AG04450 (cell line): ENCODE results near the gene KRTAP4-12. TPM values are rescaled to one million over a fixed set of nuclear protein-coding genes. Genes with fewer than 3 reads are reported as not detected.
"Not testable (repeated sequence)": the region's sequence is repeated elsewhere in the genome, so short reads cannot be mapped to it uniquely, and the experiment has no call there.

ENCODE experiments used
- CTCF ChIA-PET: fragments of 300-600, 350-600 bp; formaldehyde crosslinking; extraction: SDS; loops from one replicate; lab custom pipeline; 2022; ENCODE audit warnings: antibody characterized with exemption, inconsistent platforms; lab: Charles Lee
- POLR2A ChIA-PET: fragments of 350-600 bp; formaldehyde crosslinking; extraction: SDS; loops from one replicate; lab custom pipeline; 2021; ENCODE audit warnings: antibody characterized with exemption, inconsistent platforms; lab: Yijun Ruan, JAX
- DNase-seq: peaks from one replicate; pipeline ENCODE4 v3.0.0-alpha.2; 2011; ENCODE audit warnings: low read depth, low spot score
- H3K27ac ChIP-seq: one replicate; pipeline ENCODE4 v1.5.1; 2012; ENCODE audit warnings: low read depth, low read length, control low read depth
- H3K27me3 ChIP-seq: one replicate; pipeline ENCODE4 v1.6.0; 2012; ENCODE audit warnings: low read length; ENCODE audit not compliant: control insufficient read depth, insufficient read depth
- H3K4me3 ChIP-seq: 2 replicates; pipeline ENCODE4 v1.5.1; 2011; ENCODE audit warnings: mild to moderate bottlenecking, low read depth, low read length, control low read depth
- H3K9me3 ChIP-seq: 2 replicates; pipeline ENCODE4 v1.5.1; 2012; ENCODE audit warnings: low read length; ENCODE audit not compliant: control insufficient read depth, insufficient read depth
- CTCF ChIP-seq: IDR thresholded peaks from 2 replicates; pipeline ENCODE4 v1.5.1; 2011; ENCODE audit warnings: low read depth, low read length, control low read depth, inconsistent platforms
- polyA plus RNA-seq: library from polyadenylated mRNA; depleted of rRNA; stranded (reverse); fragments of >200 nt; gene quantifications from 2 replicates; pipeline ENCODE4 v1.2.3, GENCODE V29; 2011

Gene KRTAP4-12
- polyA plus RNA-seq, 1 experiment: not detected

- Histone ChIP-seq H3K27ac (no peak within 1 kb of the TSS), H3K4me3 (no peak within 1 kb of the TSS), H3K9me3 (no peaks in the 10 kb centered on the region), H3K27me3 (no peaks in the 10 kb centered on the region)
- ChIA-PET CTCF (interaction anchor here (2.1 kb wide), 1 partner anchor 388 kb away, joined by 6 read pairs; no protein-coding TSS in a partner anchor), POLR2A (no interaction called here)
- TF ChIP-seq CTCF: no peak
- DNase-seq: no peak
Observed at GRCh38 chr17:41160648-41161047, 36.7 kb upstream of the KRTAP4-12 start, which contains the start of gene KRTAP4-4. KRTAP4-4 (minus strand) TSS chr17:41160748; CDS start chr17:41160691, 57 bp downstream.

- H3K9me3 ChIP-seq, POLR2A ChIA-PET, H3K27me3 ChIP-seq, H3K27ac ChIP-seq, H3K4me3 ChIP-seq, DNase-seq: not testable (repeated sequence)
- CTCF ChIA-PET: interaction anchor here (2.1 kb wide), 1 partner anchor 389 kb away, joined by 6 read pairs; no protein-coding TSS in a partner anchor
Observed at GRCh38 chr17:41160190-41160589, 36.2 kb upstream of the KRTAP4-12 start.

DNA sequence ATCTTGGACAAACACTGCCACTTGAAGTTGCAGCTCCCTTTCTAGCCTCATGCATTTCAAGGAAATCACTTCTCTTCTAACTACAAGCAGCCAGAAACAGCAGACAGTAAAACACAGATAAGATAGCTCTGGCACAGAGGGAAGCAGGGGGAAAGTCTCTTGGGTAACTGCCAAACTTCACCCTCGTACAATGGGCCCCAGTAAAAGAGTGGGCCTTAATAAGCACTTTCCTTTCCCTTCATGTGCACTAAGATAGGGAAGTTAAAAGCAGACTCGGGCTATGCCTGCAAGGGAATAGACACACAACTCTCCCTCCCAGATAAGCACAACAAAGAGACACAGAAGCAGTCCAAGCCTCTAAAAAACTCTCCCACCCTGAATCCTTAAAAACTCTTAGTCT lies 29.9 kb upstream of the KRTAP4-12 start:
- DNase-seq: no peak
- TF ChIP-seq CTCF: no peak
- Histone ChIP-seq H3K27me3 (no peaks in the 10 kb centered on the region), H3K9me3 (no peaks in the 10 kb centered on the region), H3K4me3 (no peak overlapping the region), H3K27ac (no peak overlapping the region)
- ChIA-PET POLR2A (no interaction called here), CTCF (no interaction called here)

DNA sequence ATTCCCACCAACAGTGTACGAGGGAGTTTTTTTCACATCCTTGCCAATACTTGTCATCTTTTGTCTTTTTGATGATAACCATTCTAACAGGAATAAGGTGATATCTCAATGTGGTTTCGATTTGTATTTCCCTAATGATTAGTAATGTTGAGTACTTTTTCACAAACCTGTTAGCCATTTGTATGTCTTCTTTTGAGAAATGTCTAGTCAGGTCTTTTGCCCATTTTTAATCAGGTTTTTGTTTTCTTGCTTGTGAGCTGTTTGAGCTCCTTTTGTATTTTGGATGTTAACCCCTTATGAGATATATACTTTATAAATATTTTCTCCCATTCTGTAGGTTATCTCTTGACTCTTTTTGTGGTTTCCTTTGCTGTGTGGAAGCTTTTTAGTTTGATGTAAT lies 27.5 kb upstream of the KRTAP4-12 start:
- CTCF ChIA-PET: no interaction called here
- no peak for DNase-seq
- Histone ChIP-seq H3K27me3 (no peaks in the 10 kb centered on the region), H3K27ac (no peak overlapping the region), H3K9me3 (no peaks in the 10 kb centered on the region), H3K4me3 (no peak overlapping the region)
- POLR2A ChIA-PET: no interaction called here
- TF ChIP-seq CTCF: no peak

DNA sequence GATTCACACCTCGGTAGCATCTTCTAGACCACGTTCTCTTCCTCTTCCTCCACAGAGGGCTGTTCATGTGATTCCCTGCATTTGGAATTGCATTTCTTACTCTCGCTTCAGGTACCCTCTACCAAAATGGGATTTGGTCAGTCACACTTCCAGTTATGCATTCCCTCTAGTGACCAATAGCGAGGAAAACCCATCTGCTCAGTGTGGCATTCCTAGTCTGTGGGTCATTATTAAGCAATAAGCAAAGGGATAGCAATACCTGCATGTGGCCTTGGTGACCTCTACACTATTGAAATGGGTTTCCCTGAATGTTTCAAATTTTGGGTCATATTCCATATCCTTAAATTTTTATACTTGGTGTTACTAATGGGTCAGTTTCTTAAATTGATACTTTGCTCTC lies 26.0 kb upstream of the KRTAP4-12 start:
- Histone ChIP-seq H3K27ac (no peak overlapping the region), H3K27me3 (no peaks in the 10 kb centered on the region), H3K9me3 (no peaks in the 10 kb centered on the region), H3K4me3 (no peak overlapping the region)
- no peak for DNase-seq
- CTCF ChIA-PET: no interaction called here
- POLR2A ChIA-PET: no interaction called here
- no peak for TF ChIP-seq CTCF

GRCh38 chr17:41149652-41149985 lies 25.6 kb upstream of the KRTAP4-12 start, which contains the start of gene KRTAP4-5:
KRTAP4-5 (minus strand) TSS chr17:41149825; CDS start chr17:41149767, 58 bp downstream.
- POLR2A ChIA-PET: no interaction called here
- Histone ChIP-seq H3K27me3 (no peaks in the 10 kb centered on the region), H3K9me3 (no peaks in the 10 kb centered on the region), H3K4me3 (no peak within 1 kb of the TSS), H3K27ac (no peak within 1 kb of the TSS)
- no peak for TF ChIP-seq CTCF
- DNase-seq: no peak
- CTCF ChIA-PET: no interaction called here

DNA sequence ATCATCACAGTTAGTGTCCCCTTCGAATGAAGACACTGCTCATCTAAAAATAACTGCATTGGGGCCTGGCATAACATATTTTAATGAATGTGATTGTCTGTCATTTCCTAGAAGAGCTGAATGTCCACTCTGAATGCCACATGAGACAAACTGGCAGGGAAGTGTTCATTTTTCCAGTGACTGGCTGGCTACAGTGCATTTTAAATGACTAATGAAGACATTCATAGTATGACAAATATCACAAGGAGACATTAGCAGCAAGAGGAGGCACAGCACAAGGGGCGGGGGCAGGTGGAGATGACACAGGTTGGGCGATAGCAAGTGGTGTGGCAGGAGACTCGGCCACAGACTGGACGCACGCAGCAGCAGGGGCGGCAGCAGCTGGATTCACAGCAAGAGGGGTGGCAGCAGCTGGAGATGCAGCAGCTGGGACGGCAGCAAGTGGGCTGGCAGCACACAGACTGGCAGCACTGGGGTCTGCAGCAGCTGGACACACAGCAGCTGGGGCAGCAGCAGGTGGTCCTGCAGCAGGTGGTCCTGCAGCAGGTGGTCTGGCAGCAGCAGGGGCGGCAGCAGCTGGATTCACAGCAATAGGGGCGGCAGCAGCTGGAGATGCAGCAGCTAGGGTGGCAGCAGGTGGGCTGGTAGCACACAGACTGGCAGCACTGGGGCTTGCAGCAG lies 25.1 kb upstream of the KRTAP4-12 start:
- POLR2A ChIA-PET, CTCF ChIA-PET: not testable (repeated sequence)

More for the DNA sequence above, 25.1 kb upstream of the KRTAP4-12 start:
- not testable (repeated sequence) for DNase-seq, H3K4me3 ChIP-seq, H3K9me3 ChIP-seq, H3K27me3 ChIP-seq, H3K27ac ChIP-seq
